K562 (cell line): Measurements from ENCODE around the gene TGM3. TPM values are rescaled to one million over a fixed set of nuclear protein-coding genes. Genes with fewer than 3 reads are reported as not detected.

Source experiments
- ATAC-seq: fragments of 200-7000 bp; cut with Tn5 transposase; 3 replicates; pipeline ENCODE4 v1.9.1; 2020; ENCODE audit warnings: moderate library complexity
- BruUV-seq: library from RNA; stranded (reverse); fragments of 400-500 nt; replicated peaks from 2 replicates; lab custom pipeline; 2021; lab: Mats Ljungman, UMichigan
- CTCF ChIA-PET: fragments of 300-600 bp; formaldehyde crosslinking; extraction: SDS; loops from one replicate; lab custom pipeline; 2021; ENCODE audit warnings: low intra/inter-chr PET ratio; lab: Yijun Ruan, JAX
- POLR2A ChIA-PET: fragments of 300-600, 350-650 bp; sonication (Branson Sonifier 250); formaldehyde crosslinking; extraction: SDS; loops from one replicate; lab custom pipeline; 2021; ENCODE audit warnings: antibody characterized with exemption, inconsistent platforms; lab: Yijun Ruan, JAX
- DNase-seq, 4 experiments: peaks; one replicate each; pipeline versions ENCODE4 v3.0.0 to v3.0.0-alpha.2; 2011 to 2018; ENCODE audit warnings: low spot score in 3 of 4, mixed read lengths in 3 of 4; ENCODE audit errors: extremely low read depth in 1 of 4
- FAIRE-seq: peaks from 2 replicates; lab custom pipeline; 2011; peaks lifted over from hg19 to GRCh38; lab: Jason Lieb, UNC
- H2AFZ ChIP-seq: 2 replicates; pipeline ENCODE4 v1.6.0; 2011; ENCODE audit warnings: low read depth, low read length, control low read depth, inconsistent platforms
- H3K27ac ChIP-seq: fragments of 200-600 bp; 3 replicates; pipeline ENCODE4 v1.8.0; 2011; ENCODE audit warnings: low read depth, mild to moderate bottlenecking, control low read depth, inconsistent platforms, low read length, moderate library complexity, mixed read lengths; ENCODE audit errors: extremely low read depth
- H3K27me3 ChIP-seq, 2 experiments: fragments of 300-600 bp in 1 of 2; 2 replicates in 1 of 2; 3 replicates in 1 of 2; pipeline versions ENCODE4 v1.6.0 to v1.8.0; 2011; ENCODE audit warnings: inconsistent platforms in 2 of 2, low read length in 2 of 2, mild to moderate bottlenecking in 1 of 2, mixed read lengths in 1 of 2, moderate library complexity in 1 of 2; ENCODE audit not compliant: control insufficient read depth in 2 of 2, insufficient read depth in 2 of 2
- H3K36me3 ChIP-seq: fragments of 300-600 bp; 3 replicates; pipeline ENCODE4 v1.8.0; 2011; ENCODE audit warnings: mild to moderate bottlenecking, low read length, inconsistent platforms; ENCODE audit not compliant: control insufficient read depth, insufficient read depth
- H3K4me1 ChIP-seq, 2 experiments: fragments of 200-600 bp in 1 of 2; replicated peaks in 1 of 2; 2 replicates in 1 of 2; 3 replicates in 1 of 2; pipeline versions ENCODE4 v1.5.1 to v1.8.0; 2011; ENCODE audit warnings: inconsistent platforms in 2 of 2, low read length in 2 of 2, mild to moderate bottlenecking in 1 of 2, mixed read lengths in 1 of 2, moderate library complexity in 1 of 2; ENCODE audit not compliant: control insufficient read depth in 2 of 2, insufficient read depth in 2 of 2
- H3K4me2 ChIP-seq: 2 replicates; pipeline ENCODE4 v1.6.1; 2011; ENCODE audit warnings: low read length, control low read depth, inconsistent platforms, mixed read lengths; ENCODE audit not compliant: insufficient read depth
- H3K4me3 ChIP-seq: fragments of 200-600 bp; sonication (generic), shearing (Covaris generic); 2 replicates; pipeline ENCODE4 v1.5.1; 2016; ENCODE audit warnings: control low read depth, inconsistent platforms
- H3K79me2 ChIP-seq: fragments of 200-600 bp; 3 replicates; pipeline ENCODE4 v1.8.0; 2011; ENCODE audit warnings: low read length, inconsistent platforms; ENCODE audit not compliant: control insufficient read depth, insufficient read depth
- H3K9ac ChIP-seq, 2 experiments: 2 replicates each; pipeline versions ENCODE4 v1.6.0 to v1.6.1; 2011; ENCODE audit warnings: low read depth in 2 of 2, low read length in 2 of 2, control low read depth in 1 of 2, inconsistent platforms in 1 of 2, mild to moderate bottlenecking in 1 of 2, mixed read lengths in 1 of 2; ENCODE audit not compliant: insufficient read depth in 1 of 2
- H3K9me1 ChIP-seq: one replicate; pipeline ENCODE4 v1.6.0; 2011; ENCODE audit warnings: inconsistent platforms, mild to moderate bottlenecking, low read length, moderate library complexity; ENCODE audit not compliant: control insufficient read depth, insufficient read depth
- H3K9me3 ChIP-seq: replicated peaks from 2 replicates; pipeline ENCODE4 v1.5.1; 2011; ENCODE audit warnings: low read depth, low read length, inconsistent platforms; ENCODE audit not compliant: control insufficient read depth, insufficient read depth
- H4K20me1 ChIP-seq: replicated peaks from 2 replicates; pipeline ENCODE4 v1.6.1; 2011; ENCODE audit warnings: low read length, inconsistent platforms, mixed read lengths; ENCODE audit not compliant: control insufficient read depth, insufficient read depth
- DDX20 ChIP-seq: fragments of 450-650 bp; IDR thresholded peaks from 2 replicates; pipeline ENCODE4 v1.6.1; 2016; ENCODE audit warnings: missing genetic modification characterization, low read depth, mild to moderate bottlenecking, missing compliant biosample characterization, moderate library complexity
- FOXA1 ChIP-seq: fragments of 450-650 bp; IDR thresholded peaks from 2 replicates; pipeline ENCODE4 v1.6.1; 2016; ENCODE audit warnings: mild to moderate bottlenecking, borderline replicate concordance
- FOXM1 ChIP-seq, 2 experiments: fragments of 450-650 bp in 1 of 2; sonication (generic) in 1 of 2; formaldehyde crosslinking in 1 of 2; IDR thresholded peaks; 2 replicates each; pipeline versions ENCODE4 v1.6.1 to v1.9.0; 2017 to 2022; ENCODE audit warnings: low read depth in 2 of 2, mild to moderate bottlenecking in 2 of 2, missing genetic modification reagents in 1 of 2, moderate library complexity in 1 of 2
- GMEB1 ChIP-seq: fragments of 250-450 bp; sonication (Bioruptor Pico); IDR thresholded peaks from 2 replicates; pipeline ENCODE4 v1.4.0; 2020; ENCODE audit warnings: mild to moderate bottlenecking
- POLR2G ChIP-seq: fragments of 200-400 bp; formaldehyde crosslinking; IDR thresholded peaks from 2 replicates; pipeline ENCODE4 v1.6.1; 2017; ENCODE audit warnings: low read depth, mild to moderate bottlenecking, antibody characterized with exemption, low read length, moderate library complexity
- ZBED1 ChIP-seq: IDR thresholded peaks from 2 replicates; pipeline ENCODE4 v1.6.1; 2014
- ZNF589 ChIP-seq: fragments of 200-800 bp; sonication (Bioruptor generic); IDR thresholded peaks from 2 replicates; pipeline ENCODE4 v1.6.1; 2016; ENCODE audit warnings: low read depth, missing genetic modification characterization, missing compliant biosample characterization
- ZNF592 ChIP-seq: fragments of 450-650 bp; IDR thresholded peaks from 2 replicates; pipeline ENCODE4 v1.6.1; 2017; ENCODE audit warnings: antibody characterized with exemption, mild to moderate bottlenecking
- WGBS: fragments of 100-300 bp; shearing (Covaris generic); methylation state at CpG from one replicate; pipeline ENCODE4 v1.1.6; 2016; ENCODE audit warnings: low coverage, mixed read lengths; ENCODE audit not compliant: insufficient coverage; ENCODE audit errors: missing lambda C conversion rate; 5-methylcytosine and 5-hydroxymethylcytosine counted together
- in situ Hi-C: fragments of 300-500 bp; cut with MboI; formaldehyde crosslinking; loops from 4 replicates; pipeline ENCODE4 v1.15.0; 2018; ENCODE audit warnings: inconsistent platforms, mixed read lengths
- intact Hi-C: fragments of 100-400 bp; cut with micrococcal nuclease; formaldehyde crosslinking; loops from 2 replicates; pipeline ENCODE4 v1.14.2; 2022
- polyA plus RNA-seq, 8 experiments: library from polyadenylated mRNA; depleted of rRNA in 4 of 8; stranded (reverse) in 5 of 8; unstranded in 3 of 8; fragments of >200 nt; fragmentation: Nextera tagmentation in 2 of 8; fragmentation: Illumina TruSeq in 1 of 8; extraction: Ambion mirVana in 2 of 8; extraction: Trizol in 1 of 8; gene quantifications; 2 replicates each; pipeline versions ENCODE4 v1.2.1 to v1.2.3, GENCODE V29; 2011 to 2014; ENCODE audit warnings: inconsistent platforms in 1 of 8, missing spikeins in 1 of 8
- total RNA-seq, 7 experiments: library from RNA; depleted of rRNA in 6 of 7; stranded (reverse); fragments of >200 nt in 6 of 7; fragmentation: Illumina TruSeq in 2 of 7; extraction: Trizol in 2 of 7; gene quantifications; 2 replicates each; pipeline versions ENCODE4 v1.2.1 to v1.2.3, GENCODE V29; 2011 to 2021; ENCODE audit warnings: low replicate concordance in 1 of 7

TGM3 gene
- total and polyA plus RNA-seq, 9 of the 15 experiments (the other 6 are each of a cell fraction or from before 2014, with no cell fraction given) = not detected

- peaks cover 8 to 49% of the 10 kb centered on the region in 2 experiments; a peak in 4 of 5 replicates for H3K27me3 ChIP-seq
- ChIA-PET POLR2A (no interaction called here), CTCF (no interaction called here)
- FAIRE-seq = no peak
- H3K9me1 ChIP-seq = no peaks in the 10 kb centered on the region
- no peak overlapping the region for H3K27ac ChIP-seq
- DNase-seq = no peak
- no peaks in the 10 kb centered on the region; the same call in 1 of the 2 replicates for H4K20me1 ChIP-seq
- no peaks in the 10 kb centered on the region; a peak in 1 of 5 replicates for H3K4me1 ChIP-seq
- no peaks in the 10 kb centered on the region for H3K79me2 ChIP-seq
- intact Hi-C loops (no loop called here), in situ Hi-C loops (no loop called here)
- H3K9me3 ChIP-seq = no peaks in the 10 kb centered on the region
- H3K36me3 ChIP-seq = no peaks in the 10 kb centered on the region
- no peak overlapping the region for H3K9ac ChIP-seq
- 0% methylated on average over 2 of the region's 2 CpGs for WGBS
- H3K4me3 ChIP-seq = no peak overlapping the region
- ATAC-seq = no peak
- H2AFZ ChIP-seq = no peak overlapping the region
- no TSS peak for BruUV-seq
- H3K4me2 ChIP-seq = no peak overlapping the region
- TF ChIP-seq GMEB1 (CRISPR knock-in tag) (no peak), FOXA1 (no peak), FOXM1 (IDR thresholded peaks at IDR 0.05; ENCODE audit: low read depth) (no peak), FOXM1 (CRISPR knock-in tag; IDR thresholded peaks at IDR 0.05; ENCODE audit: low read depth) (no peak), ZNF592 (no peak), POLR2G (no peak), ZBED1 (no peak), ZNF589 (CRISPR knock-in tag) (no peak), DDX20 (tag) (no peak)
- TF ChIP-seq, all 486 proteins: peak for 0
Observed at GRCh38 chr20:2326046-2326445, 30.2 kb downstream of the TGM3 start.
